Measurements from ENCODE around the gene CYRIA.

- TF ChIP-seq CTCF (IDR thresholded peaks at IDR 0.05) (no peak), POLR2AphosphoS5 (IDR thresholded peaks at IDR 0.05) (no peak), POLR2A (IDR thresholded peaks at IDR 0.05; ENCODE audit: low read depth) (no peak), EP300 (IDR thresholded peaks at IDR 0.05) (no peak)
Measured at GRCh38 chr2:16653799-16654198, 11.8 kb downstream of the CYRIA start.
